Endothelial cell (in vitro differentiated cells): Measurements from ENCODE around the gene PAPPA2. TPM values are rescaled to one million over a fixed set of nuclear protein-coding genes. Genes with fewer than 3 reads are reported as not detected.

Source experiments
- DNase-seq: peaks from one replicate; pipeline ENCODE4 v3.0.0; 2021; ENCODE audit warnings: low spot score
- H3K27ac Mint-ChIP-seq: one replicate; pipeline ENCODE4 v1.8.0; 2021; ENCODE audit warnings: mixed read lengths, inconsistent platforms; ENCODE audit not compliant: unreplicated experiment
- H3K27me3 Mint-ChIP-seq: one replicate; pipeline ENCODE4 v1.8.0; 2021; ENCODE audit warnings: mild to moderate bottlenecking, moderate library complexity, mixed read lengths, inconsistent platforms; ENCODE audit not compliant: unreplicated experiment
- H3K36me3 Mint-ChIP-seq: one replicate; pipeline ENCODE4 v1.8.0; 2021; ENCODE audit warnings: mild to moderate bottlenecking, low read depth, mixed read lengths, inconsistent platforms; ENCODE audit not compliant: unreplicated experiment
- H3K4me1 Mint-ChIP-seq: one replicate; pipeline ENCODE4 v1.8.0; 2021; ENCODE audit warnings: mild to moderate bottlenecking, mixed read lengths, inconsistent platforms; ENCODE audit not compliant: unreplicated experiment
- H3K4me3 Mint-ChIP-seq: one replicate; pipeline ENCODE4 v1.8.0; 2021; ENCODE audit warnings: mild to moderate bottlenecking, mixed read lengths, inconsistent platforms; ENCODE audit not compliant: unreplicated experiment
- H3K9me3 Mint-ChIP-seq: one replicate; pipeline ENCODE4 v1.8.0; 2021; ENCODE audit warnings: mixed read lengths, inconsistent platforms; ENCODE audit not compliant: unreplicated experiment
- CTCF ChIP-seq: fragments of 200-600 bp; sonication (generic); IDR thresholded peaks from one replicate; pipeline ENCODE4 v1.5.0; 2021; ENCODE audit warnings: antibody characterized with exemption; ENCODE audit not compliant: unreplicated experiment
- total RNA-seq: library from RNA; stranded (reverse); fragmentation: NEBNext Ultra II Directional; extraction: Animal tissue kit (Norgen Biotek cat#: 25700); gene quantifications from one replicate; pipeline ENCODE4 v1.2.1, GENCODE V29; 2021; ENCODE audit not compliant: unreplicated experiment

PAPPA2 gene
- total RNA-seq, 1 donor from 2014 or later: 0.33 TPM

- no peak overlapping the region for H3K27ac Mint-ChIP-seq
- TF ChIP-seq CTCF: no peak
- no peaks in the 10 kb centered on the region for H3K9me3 Mint-ChIP-seq
- no peaks in the 10 kb centered on the region for H3K36me3 Mint-ChIP-seq
- no peak overlapping the region for H3K4me3 Mint-ChIP-seq
- H3K4me1 Mint-ChIP-seq: no peaks in the 10 kb centered on the region
- no peaks in the 10 kb centered on the region for H3K27me3 Mint-ChIP-seq
- no peak for DNase-seq
Measured at GRCh38 chr1:176499671-176500070, 36.7 kb downstream of the PAPPA2 start.

- H3K27ac Mint-ChIP-seq: no peak overlapping the region
- no peaks in the 10 kb centered on the region for H3K4me1 Mint-ChIP-seq
- no peak for DNase-seq
- no peaks in the 10 kb centered on the region for H3K36me3 Mint-ChIP-seq
- H3K27me3 Mint-ChIP-seq: no peaks in the 10 kb centered on the region
- no peaks in the 10 kb centered on the region for H3K9me3 Mint-ChIP-seq
- no peak overlapping the region for H3K4me3 Mint-ChIP-seq
- no peak for TF ChIP-seq CTCF
Measured at GRCh38 chr1:176501599-176501998, 38.6 kb downstream of the PAPPA2 start.

- no peak for DNase-seq
- Mint-ChIP-seq H3K36me3 (no peaks in the 10 kb centered on the region), H3K9me3 (no peaks in the 10 kb centered on the region), H3K27ac (no peak overlapping the region), H3K4me3 (no peak overlapping the region), H3K4me1 (no peaks in the 10 kb centered on the region), H3K27me3 (no peaks in the 10 kb centered on the region)
- no peak for TF ChIP-seq CTCF
Measured at GRCh38 chr1:176504848-176505553, 42.0 kb downstream of the PAPPA2 start.

- TF ChIP-seq CTCF: no peak
- H3K27me3 Mint-ChIP-seq: no peaks in the 10 kb centered on the region
- H3K27ac Mint-ChIP-seq: no peak overlapping the region
- DNase-seq: no peak
- no peak overlapping the region for H3K4me3 Mint-ChIP-seq
- H3K36me3 Mint-ChIP-seq: no peaks in the 10 kb centered on the region
- no peaks in the 10 kb centered on the region for H3K9me3 Mint-ChIP-seq
- H3K4me1 Mint-ChIP-seq: no peaks in the 10 kb centered on the region
Measured at GRCh38 chr1:176512966-176513365, 50.0 kb downstream of the PAPPA2 start.

- Mint-ChIP-seq H3K36me3 (no peaks in the 10 kb centered on the region), H3K9me3 (no peaks in the 10 kb centered on the region), H3K27ac (no peak overlapping the region), H3K4me1 (no peaks in the 10 kb centered on the region), H3K27me3 (no peaks in the 10 kb centered on the region), H3K4me3 (no peak overlapping the region)
- no peak for DNase-seq
- TF ChIP-seq CTCF: no peak
Measured at GRCh38 chr1:176515310-176515709, 52.3 kb downstream of the PAPPA2 start.
